NCI-H1105 (cell line): Measurements from ENCODE around the gene MDN1.
"Not testable (repeated sequence)": the region's sequence is repeated elsewhere in the genome, so short reads cannot be mapped to it uniquely, and the experiment has no call there.

Experiments used
- DNase-seq: peaks from one replicate; lab custom pipeline; 2025; lab: John Stamatoyannopoulos, UW

Gene MDN1

DNA sequence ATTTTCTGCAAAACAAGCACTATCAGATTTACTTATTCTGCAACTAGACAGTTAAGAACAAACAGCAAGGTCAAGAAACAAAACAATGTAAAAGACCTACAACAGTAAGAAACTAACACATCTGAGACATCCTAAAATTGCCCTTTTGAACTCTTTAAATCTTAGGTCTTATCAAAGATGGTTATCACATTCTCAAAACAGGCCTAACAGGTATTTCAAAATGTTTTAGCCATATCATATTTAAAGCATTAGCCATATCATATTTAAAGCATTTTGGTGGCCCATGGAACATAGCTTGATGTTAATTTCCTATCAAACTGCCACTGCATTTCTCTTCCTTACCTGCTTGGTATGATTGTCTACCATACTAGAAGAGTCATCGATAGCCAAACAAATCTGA, 169.9 kb downstream of the MDN1 start:
- DNase-seq, result no peak

DNA sequence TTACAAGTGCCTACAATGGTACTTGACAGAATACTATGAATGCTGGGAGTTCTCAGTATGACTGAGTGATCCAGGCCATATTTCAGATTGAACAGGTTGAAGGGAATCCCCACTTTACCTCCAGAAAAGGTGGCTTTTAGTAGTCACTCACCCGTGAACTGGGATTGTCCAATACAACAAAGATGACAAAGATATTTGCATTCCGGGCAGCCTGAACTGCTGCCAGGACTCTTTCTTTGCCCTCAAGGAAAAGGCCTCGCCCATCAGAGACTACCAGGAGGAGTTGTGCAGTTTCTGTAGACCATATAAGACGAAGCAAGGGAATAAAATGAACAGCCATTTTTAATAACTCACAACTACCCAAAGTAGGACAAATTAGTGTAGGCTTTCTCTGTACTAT, 174.7 kb downstream of the MDN1 start:
- no peak for DNase-seq

DNA sequence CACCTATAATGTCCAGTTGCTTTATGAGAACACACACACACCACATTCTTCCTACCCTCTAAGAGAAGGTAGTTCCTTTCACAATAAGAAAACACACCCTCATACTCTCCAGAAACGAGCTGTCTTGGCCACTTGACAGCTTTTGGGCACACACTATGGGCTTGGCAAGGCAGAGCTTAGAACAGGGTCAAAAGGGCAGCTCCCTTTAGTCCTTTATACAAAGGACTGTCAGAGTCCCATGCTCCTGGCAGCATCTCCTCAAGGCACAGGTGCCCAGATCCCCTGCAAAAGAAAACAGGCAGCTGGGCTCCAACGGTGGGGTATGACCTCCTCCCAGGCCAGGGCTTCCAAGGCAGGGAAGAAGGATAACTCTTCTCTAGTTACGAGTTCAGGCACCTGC, 176.2 kb downstream of the MDN1 start:
- no peak for DNase-seq

DNA sequence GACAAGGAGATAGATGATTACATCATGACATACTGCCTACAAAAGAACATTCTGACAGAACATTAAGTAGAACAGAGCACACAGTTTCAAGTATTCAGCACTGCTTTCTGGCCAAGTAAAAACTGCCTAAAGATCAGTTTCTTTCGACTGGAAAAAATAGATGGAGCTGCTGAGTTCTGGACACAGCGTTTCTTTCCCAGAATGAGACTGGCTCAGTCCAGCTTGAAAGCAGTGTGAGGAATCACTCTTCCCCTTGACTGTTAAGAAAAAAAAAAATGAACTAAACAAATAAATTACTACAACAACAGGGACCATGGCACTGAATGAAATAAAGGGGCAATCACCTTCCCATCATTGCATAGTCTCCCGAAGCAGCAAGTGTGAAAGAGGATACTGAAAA, 176.6 kb downstream of the MDN1 start:
- no peak for DNase-seq

DNA sequence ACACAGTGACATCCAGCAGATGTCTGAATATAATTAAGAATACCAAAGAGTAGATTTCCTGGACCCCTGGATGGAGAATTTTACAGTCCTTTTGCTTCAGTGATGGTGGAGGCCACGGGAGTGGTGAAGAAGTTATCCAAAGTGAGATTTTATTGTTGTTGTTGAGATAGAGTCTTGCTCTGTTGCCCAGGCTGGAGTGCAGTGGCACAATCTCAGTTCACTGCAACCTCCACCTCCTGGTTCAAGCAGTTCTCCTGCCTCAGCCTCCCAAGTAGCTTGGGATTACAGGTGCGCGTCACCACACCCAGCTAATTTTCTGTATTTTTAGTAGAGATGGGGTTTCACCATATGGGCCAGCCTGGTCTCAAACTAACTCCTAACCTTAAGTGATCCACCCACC, 178.0 kb downstream of the MDN1 start:
- DNase-seq, result not testable (repeated sequence)

DNA sequence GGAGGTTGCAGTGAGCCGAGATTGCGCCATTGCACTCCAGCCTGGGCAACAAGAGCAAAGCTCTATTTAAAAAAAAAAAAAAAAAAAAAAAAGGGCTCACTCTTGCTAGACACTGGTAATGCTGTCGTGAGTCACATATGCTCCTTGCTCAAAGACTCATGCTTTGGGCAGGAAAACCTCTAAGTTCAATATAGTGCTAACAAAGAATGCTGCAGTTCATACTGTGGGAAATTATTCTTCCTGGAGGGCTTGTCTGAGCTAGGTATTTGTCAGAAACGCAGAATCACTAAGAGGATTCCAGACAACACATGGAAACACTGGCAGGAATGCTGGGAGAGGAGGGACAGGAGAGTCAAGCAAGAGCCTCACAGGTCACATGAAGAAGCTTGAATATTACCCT, 178.8 kb downstream of the MDN1 start:
- DNase-seq, result no peak

DNA sequence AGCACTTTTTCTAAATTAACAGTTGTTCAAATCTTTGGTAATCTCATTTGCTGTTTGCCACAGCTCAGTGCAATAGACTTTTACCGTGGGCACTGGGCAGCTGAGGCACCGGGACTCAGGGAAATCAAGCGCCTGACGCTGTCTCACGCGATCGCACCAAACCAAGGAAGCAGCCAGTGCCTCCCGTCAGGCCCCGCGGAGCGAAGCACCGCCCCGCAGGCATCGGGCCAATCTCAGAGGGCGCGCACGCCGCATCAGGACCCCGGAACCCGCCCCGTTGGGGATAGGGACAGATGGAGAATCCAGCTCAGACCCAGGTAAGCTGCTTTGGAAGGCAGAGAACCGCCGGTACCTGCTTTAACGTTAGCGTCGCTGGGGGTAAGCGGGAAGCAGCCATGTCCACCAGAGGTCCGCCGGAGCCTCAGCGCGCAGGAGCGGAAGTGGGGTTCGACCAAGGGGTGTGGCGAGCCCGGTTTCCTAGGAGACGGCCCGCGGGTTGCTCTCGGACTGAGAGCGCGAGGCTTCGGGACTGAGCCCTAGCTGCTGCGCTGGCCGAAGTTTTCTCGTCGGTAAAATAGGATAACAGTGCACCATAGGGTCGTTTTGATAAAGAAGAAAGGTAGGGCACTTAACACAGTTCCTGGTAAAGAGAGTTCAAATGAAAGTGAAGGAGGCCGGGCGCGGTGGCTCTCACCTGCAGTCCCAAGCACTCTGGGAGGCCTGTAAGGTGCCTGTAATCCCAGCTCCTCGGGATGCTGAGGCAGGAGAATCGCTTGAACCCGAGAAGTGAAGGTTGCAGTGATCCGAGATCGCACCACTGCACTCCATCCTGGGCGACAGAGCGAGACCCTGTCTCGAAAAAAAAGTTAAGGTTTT, 181.0 kb downstream of the MDN1 start, which contains the start of gene LYRM2:
Gene LYRM2, minus strand, starts transcription at position 428 of the 876 bp plus-strand sequence. Its CDS starts 31 bp downstream, at position 397.
- peak; percentile 95 for DNase-seq

DNA sequence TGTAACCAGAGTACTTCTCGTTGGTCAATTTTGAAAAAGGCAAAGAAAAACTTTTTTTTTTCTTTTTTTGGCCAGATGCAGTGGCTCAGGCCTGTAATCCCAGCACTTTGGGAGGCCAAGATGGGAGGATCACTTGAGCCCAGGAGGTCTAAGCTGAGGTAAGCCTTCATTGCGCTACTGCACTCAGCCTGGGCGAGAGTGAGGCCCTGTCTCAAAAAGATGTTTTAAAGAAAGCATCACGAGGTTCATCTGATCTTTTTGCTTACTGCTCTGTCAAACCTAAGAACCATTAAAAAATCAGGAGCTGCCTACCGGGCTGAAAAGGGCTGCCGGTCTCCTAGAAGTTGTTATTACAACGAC, 181.7 kb downstream of the MDN1 start:
- no peak for DNase-seq

DNA sequence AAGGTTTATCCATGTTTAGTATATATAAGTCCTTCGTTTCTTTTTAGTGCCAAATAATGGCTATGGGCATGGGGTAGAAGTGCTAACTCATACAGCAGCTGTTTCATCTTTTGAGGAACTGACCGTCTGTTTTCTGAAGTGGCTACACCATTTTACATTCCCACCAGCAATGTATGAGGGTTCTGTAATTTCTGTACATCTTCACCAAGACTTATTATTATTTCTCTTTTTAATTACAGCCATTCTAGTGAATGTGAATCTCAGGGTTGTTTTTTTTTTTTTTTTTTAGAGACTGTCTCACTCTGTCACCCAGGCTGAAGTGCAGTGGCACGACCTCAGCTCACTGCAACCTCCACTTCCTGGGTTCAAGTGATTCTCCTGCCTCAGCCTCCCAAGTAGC, 183.2 kb downstream of the MDN1 start:
- not testable (repeated sequence) for DNase-seq

DNA sequence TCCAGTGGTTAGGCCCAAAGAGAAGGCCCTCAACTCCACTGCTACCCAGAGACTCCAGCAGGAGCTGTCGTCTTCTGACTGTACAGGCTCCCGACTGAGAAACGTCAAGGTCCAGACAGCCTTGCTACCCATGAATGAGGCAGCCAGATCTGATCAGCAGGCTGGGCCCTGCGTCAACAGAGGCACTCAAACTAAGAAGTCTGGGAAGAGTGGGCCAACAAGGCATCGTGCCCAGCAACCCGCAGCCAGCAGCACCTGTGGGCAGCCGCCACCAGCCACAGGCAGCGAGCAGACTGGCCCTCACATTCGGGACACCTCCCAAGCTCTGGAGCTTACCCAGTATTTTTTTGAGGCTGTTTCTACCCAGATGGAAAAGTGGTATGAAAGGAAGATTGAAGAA, 189.1 kb downstream of the MDN1 start:
- DNase-seq, result no peak

DNA sequence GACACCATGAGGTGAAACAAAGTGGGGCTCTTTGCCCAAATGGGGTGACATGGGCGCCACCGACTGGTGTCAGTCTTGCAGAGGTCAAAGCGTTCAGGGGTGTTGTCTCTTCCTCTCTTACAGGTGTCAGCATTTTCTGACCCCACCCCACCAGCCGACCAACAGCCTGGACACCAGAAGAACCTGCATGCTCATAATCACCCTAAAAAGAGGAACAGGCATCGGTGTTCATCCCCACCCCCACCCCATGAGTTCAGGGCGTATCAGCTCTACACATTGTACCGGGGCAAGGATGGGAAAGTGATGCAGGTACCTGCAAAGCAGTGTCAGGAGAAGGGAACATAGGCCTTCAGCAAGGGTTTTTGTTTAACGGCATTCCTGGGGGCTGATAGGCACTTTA, 195.8 kb downstream of the MDN1 start:
- no peak for DNase-seq

DNA sequence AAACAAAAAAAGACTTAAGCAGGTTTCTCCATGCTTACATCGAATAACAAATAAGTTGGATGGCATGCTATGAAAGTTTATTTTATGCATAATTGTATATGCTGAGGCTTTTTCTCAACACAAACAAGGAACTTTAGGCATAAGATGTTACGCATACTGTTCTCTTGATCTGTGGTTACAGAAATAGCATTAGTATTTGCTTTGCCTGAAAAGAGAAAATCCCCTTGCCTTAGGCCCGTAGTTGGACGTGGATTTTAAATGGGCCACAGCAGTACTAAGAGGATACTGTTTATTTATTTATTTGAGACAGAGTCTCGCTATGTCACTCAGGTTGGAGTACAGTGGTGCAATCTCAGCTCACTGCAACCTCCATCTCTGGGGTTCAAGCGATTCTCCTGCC, 200.0 kb downstream of the MDN1 start:
- no peak for DNase-seq

DNA sequence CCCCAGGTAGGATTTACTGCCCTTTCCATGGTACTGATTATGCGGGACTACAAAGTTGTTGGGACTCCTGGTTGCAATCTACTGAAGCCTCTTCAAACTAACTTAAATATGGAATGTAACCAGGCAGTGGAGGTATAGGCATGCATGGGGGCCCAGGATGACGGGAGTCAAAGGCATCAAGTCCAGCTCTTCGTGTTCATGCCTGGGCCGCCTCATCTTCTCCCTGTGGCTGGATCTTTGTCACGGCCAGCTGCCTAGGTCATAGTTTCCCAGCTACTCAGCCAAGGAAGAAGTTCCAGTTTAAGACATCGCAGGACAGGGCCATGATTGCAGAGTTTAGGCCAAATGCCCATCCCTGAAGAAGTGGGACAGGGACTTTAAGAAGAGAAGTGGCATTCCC, 201.6 kb downstream of the MDN1 start:
- no peak for DNase-seq

DNA sequence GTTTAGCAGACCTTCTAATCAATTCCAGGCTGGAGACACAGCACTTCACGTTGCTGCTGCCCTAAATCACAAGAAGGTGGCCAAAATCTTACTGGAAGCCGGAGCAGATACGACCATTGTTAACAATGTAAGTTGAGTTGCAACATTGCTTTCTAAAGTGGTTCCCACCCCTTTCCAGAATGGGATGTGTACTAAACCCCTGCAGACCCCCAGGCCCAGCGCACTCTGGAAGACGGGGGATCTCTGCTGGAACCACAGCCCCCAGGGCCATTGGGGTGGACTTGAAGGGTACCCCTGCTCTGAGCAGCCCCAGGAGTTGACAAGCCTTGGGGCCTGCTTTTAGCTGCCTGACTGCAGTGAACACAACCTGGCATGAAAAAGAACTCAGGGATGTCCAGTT, 203.1 kb downstream of the MDN1 start:
- no peak for DNase-seq

DNA sequence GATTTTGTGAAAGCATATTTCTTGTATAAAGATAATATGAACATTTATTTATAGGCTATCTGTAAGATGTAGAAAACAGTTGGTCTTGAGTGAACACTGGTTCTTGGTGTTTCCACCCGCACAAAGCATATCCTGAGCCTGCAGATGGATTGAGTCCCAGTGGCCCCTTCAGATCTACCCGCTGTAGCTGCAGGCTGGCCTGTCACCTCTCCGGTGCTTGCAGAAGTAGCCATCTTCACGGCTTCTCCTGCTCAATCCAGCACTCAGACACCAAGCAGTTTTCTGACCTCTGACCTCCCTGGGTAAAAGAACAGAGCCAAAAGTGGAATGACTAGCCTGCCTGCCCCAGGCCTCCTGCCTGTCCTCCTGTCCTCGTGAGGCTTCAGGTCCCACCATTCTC, 203.7 kb downstream of the MDN1 start:
- no peak for DNase-seq

DNA sequence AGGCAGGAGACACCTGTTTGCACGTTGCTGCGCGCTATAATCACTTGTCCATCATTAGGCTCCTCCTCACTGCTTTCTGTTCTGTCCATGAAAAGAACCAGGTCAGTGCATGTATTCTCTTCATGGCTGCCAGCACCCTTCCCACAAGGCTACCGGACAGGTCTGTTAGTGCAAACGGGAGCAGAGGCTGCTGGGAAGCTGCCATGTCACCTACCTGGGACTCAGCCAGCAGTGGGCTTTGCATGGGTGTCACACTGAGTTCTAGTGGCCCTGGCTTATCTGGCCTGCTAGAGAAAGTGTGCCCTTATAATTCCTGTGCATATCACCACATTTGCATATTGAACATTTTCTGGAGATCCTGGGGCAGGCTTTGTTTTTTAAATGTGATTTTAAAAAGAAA, 205.8 kb downstream of the MDN1 start:
- DNase-seq, result no peak

DNA sequence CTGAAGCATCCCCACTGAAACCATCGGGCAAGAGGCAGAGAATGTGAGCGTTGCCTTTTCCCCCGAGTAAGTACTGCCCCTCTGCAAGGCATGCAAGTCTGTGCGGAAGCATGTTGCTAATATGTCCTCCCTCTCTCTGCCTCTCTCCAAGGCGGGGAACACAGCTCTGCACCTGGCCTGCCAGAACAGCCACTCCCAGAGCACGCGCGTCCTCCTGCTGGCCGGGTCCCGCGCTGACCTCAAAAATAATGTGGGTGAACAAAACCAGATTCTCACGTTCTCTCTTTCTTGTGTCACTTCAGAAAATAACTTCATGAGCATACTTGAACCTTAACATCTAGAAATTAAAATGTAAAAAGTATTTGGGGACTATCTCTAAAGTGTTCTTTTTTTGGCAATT, 207.5 kb downstream of the MDN1 start:
- no peak for DNase-seq

DNA sequence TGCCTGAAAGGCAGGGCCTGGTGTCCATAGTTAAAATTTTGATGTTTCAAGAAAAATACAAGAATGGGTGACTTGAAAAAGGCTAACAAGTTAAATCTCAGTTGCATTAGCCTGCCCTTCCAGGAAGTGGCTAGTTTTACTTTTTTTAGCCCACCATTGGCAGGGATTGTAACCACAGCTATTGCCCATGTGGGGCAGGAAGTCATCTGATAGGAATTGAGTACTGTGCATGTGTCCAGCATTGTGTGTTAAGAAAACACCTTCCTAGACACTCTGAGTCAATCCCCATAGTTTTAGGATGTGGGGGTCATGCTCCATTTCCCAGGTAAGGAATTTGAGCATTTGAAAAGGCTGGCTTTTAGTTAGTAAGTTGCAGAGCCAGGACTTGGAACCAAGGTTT, 207.9 kb downstream of the MDN1 start:
- no peak for DNase-seq

DNA sequence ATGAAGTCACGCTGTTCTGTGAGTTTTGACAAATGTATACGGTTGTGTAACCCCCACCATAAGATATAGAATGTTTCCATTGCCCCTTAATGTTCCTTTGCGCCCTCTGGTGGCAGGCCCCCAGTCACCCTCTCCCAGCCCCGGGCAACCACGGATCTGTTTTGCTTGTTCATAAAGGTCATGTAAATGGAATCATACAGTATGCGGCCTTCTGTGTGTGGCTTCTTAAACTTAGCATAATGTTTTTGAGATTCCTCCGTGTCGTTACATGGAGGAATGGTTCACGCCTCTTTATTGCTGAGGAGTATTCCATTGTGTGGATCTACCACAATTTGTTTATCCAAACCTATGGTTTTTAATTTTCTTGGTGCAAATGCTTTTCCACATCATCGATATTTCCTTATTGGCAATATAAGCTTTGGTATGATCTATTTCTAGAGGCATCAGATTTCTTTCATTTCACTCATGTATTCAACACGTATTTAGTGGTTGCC, 209.4 kb downstream of the MDN1 start:
- peak; percentile 23 for DNase-seq

DNA sequence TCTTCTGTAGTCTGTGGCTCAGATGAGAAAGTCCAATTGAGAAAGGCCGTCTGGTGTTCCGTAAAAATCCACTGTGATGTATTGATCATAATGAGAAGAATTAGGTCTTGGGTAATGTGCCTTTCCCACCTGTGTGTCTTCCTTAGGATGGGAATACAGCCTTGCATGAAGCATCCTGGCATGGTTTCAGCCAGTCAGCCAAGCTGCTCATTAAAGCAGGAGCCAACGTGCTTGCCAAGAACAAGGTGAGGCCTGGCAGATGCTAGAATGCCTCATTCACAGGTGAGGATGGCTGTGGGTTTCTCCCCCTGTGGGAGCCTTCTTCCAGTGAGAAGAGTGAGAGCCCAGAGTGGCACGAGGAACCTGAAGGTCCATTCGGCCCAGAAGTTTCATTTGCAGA, 213.7 kb downstream of the MDN1 start:
- peak; percentile 13 for DNase-seq

DNA sequence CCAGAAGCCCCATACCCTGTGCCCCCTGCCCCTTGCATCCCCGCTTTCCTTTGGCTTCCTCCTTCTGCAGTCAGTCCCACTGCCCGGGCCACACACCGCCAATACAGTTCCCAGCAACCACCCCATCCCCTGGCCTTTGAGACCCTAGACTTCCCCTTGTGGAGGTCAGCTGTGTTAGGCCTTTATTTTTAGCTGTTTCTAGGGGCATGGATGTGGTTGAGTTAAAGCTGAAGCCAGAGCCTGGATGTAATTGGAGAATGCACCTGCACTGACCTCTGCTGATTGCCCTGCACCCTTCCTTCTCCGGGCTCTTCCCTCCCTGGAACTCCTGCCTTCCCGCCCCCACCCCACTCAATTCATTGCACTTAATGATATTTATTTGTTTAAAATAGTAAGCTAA, 214.9 kb downstream of the MDN1 start:
- no peak for DNase-seq

DNA sequence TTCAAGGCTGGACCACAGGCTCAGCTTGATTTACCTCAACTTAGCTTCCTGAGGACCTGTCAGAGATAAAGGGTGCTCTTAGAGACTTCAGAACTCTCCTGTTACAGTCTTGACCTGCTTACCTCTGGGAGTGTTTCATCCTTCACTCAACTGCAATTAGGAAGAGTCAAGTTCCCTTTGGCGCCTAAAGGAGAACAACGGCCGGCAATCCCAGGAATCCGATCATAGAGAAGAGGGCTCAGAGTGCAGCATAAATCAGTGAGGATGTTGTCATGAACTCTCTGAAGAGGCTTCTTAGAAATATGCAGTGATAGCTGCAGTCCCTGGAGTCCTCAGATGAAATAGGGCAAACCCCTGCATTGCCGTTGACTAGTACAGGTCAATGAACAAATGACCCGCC, 217.4 kb downstream of the MDN1 start:
- no peak for DNase-seq

DNA sequence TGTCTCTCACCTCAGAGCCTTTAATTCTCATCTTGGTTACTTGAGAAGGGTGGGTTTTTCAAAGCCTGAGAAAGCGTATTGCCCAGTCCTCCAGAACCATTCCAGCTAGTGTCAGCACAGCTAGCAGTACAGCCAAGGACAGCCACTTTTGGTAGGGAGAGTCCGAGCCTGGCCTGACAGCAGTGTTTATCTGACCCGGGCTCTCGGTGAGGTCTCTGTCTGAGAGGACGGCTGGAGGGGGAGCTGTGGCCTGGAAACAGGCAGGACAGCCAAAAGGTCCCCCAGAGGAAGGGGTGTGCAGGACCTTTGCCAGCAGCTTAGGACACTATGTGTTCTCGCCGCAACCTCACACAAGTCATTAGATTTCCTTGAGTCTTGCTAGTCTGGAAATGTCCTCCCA, 219.9 kb downstream of the MDN1 start:
- no peak for DNase-seq

DNA sequence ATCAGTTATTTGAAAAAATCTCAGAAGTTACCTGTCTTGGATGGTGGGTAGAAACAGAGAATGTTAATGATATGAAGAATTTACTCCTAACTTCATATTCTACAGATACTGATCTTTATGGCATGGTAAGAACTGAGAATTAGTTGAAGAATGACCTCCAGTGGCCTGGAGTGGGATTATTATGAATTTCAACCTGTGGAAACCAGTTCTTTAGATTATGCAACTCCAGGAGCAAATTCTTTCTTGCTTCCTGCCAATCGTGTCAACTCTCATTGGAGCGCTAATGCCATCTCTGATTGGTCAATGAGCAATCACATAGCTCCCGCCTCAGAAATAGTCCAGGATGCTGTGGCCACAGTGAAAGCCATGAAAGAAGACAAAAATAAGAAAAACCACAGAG, 221.6 kb downstream of the MDN1 start:
- DNase-seq, result no peak
